Activated CD8-positive, alpha-beta memory T cell treated with anti-CD3 and anti-CD28 coated beads, Interleukin-2, amount 50 U/mL, for 1 hour (primary cell): ENCODE results near the gene HUWE1.
"Not testable (repeated sequence)": the region's sequence is repeated elsewhere in the genome, so short reads cannot be mapped to it uniquely, and the experiment has no call there.

Source experiments
- DNase-seq: peaks from one replicate; pipeline ENCODE4 v3.0.0-alpha.2; 2020; ENCODE audit errors: extremely low read depth

The HUWE1 gene

GRCh38 chrX:53531255-53531966, 155.1 kb downstream of the HUWE1 start:
- not testable (repeated sequence) for DNase-seq

DNA sequence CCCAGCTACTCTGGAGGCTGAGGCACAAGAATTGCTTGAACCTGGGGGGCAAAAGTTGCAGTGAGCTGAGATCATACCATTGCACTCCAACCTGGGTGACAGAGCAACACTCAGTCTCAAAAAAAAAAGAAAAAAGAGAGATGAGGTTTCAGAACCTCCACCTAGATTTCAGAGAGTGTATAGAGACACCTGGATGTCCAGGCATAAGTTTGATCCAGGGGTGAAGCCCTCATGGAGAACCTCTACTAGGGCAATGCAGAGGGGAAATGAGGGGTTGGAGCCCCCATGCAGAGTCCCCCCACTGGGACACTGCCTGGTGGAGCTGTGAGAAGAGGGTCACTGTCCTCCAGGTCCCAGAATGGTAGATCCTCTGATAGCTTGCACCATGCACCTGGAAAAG, 159.5 kb downstream of the HUWE1 start:
- DNase-seq: no peak

- DNase-seq: no peak
Measured at GRCh38 chrX:53511322-53511721, 175.2 kb downstream of the HUWE1 start.

DNA sequence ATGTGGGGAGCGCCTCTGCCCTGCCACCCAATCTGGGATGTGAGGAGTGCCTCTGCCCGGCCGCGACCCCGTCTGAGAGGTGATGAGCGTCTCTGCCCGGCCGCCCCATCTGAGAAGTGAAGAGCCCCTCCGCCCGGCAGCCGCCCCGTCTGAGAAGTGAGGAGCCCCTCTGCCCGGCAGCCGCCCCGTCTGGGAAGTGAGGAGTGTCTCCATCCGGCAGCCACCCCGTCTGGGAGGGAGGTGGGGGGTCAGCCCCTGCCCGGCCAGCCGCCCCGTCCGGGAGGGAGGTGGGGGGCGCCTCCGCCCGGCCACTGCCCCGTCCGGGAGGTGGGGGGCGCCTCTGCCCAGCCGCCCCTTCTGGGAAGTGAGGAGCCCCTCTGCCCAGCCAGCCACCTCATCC, 182.5 kb downstream of the HUWE1 start:
- not testable (repeated sequence) for DNase-seq

DNA sequence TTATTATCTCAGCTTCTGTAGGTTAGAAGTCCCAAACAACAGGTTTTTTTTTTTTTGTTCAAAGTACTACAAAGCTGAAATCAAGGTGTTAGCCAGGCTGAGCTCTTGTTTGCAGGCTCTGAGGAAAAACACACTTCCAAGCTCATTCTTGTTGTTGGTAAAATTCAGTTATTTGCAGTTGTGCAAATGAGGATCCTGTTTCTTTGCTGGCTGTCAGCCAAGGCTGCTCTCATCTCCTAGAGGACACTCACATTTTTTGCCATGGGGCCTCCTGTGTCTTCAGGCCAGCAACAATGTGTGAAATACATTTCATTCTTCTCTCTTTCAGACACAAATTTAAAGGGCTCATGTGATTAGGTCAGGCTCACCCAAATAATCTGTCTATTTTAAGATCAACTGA, 192.1 kb downstream of the HUWE1 start:
- DNase-seq: no peak

GRCh38 chrX:53486285-53486684, 200.2 kb downstream of the HUWE1 start:
- DNase-seq: no peak

DNA sequence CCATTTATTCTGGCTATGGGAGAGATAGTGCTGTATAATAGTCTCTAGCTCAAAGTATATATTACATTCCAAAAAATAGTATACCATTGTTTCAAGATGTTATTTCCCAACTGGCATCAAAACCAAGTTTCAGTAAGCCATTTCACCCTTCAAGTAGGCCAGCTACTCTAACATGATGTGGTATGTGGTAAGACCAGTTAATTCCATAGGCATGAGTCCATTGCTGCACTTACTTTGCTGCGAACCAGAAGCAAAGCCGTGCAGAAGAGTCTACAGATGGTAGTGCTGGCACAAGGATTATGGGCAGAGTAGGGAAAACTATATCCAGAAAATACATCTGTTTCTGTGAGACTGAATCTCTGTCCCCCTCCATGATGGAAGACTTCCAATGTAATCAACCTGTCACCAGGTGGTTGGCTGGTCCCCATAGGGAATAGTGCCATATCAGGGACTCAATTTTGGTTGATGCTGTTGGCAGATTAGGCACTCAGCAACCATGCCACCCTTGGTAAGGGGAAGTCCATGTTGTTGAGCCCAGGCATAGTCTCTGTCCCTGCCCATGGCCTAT, 202.6 kb downstream of the HUWE1 start:
- no peak for DNase-seq

GRCh38 chrX:53483416-53483815, 203.1 kb downstream of the HUWE1 start:
- no peak for DNase-seq
